Psoas muscle (tissue), 8 donors: Measurements from ENCODE around the gene PRMT5. TPM values are rescaled to one million over a fixed set of nuclear protein-coding genes. Genes with fewer than 3 reads are reported as not detected.

ENCODE experiments used
- ATAC-seq, 4 donors: fragments of 200-7000 bp; cut with Tn5 transposase; one replicate each; pipeline ENCODE4 v1.9.1; 2020; ENCODE audit warnings: moderate library complexity in 3 of 4, mild to moderate bottlenecking in 2 of 4
- DNase-seq, 2 donors: peaks; one replicate each; pipeline ENCODE4 v3.0.0-alpha.2; 2020
- H3K27ac ChIP-seq: fragments of 200-600 bp; one replicate; pipeline ENCODE4 v1.8.0; 2022
- H3K27me3 ChIP-seq, 3 donors: fragments of 200-600 bp in 1 of 3; one replicate each; pipeline versions ENCODE4 v1.6.1 to v1.8.0; 2013 to 2022; ENCODE audit warnings: low read length in 2 of 3, mild to moderate bottlenecking in 2 of 3, moderate library complexity in 1 of 3; ENCODE audit not compliant: insufficient read depth in 3 of 3
- H3K36me3 ChIP-seq, 2 donors: fragments of 200-600 bp in 1 of 2; one replicate each; pipeline versions ENCODE4 v1.6.1 to v1.8.0; 2013 to 2022; ENCODE audit warnings: low read depth in 1 of 2, mild to moderate bottlenecking in 1 of 2, moderate library complexity in 1 of 2; ENCODE audit not compliant: insufficient read depth in 1 of 2
- H3K4me1 ChIP-seq: fragments of 200-600 bp; one replicate; pipeline ENCODE4 v1.8.0; 2022
- H3K4me3 ChIP-seq: fragments of 200-600 bp; one replicate; pipeline ENCODE4 v1.8.0; 2022; ENCODE audit warnings: mild to moderate bottlenecking
- H3K9me3 ChIP-seq: fragments of 200-600 bp; one replicate; pipeline ENCODE4 v1.8.0; 2022
- WGBS, 3 donors: extraction: QIAGEN DNeasy Blood & Tissue Kit; methylation state at CpG; one replicate each; pipeline versions ENCODE4 v1.1.6 to v1.1.7; 2013; 5-methylcytosine and 5-hydroxymethylcytosine counted together
- intact Hi-C, 2 donors: fragments of 100-400 bp; cut with DNase I; formaldehyde crosslinking; loops; one replicate each; pipeline versions ENCODE4 v1.11.0 to v1.14.2; 2022
- polyA plus RNA-seq, 3 donors: library from polyadenylated mRNA; stranded (reverse); fragments of 200-250 nt; gene quantifications; one replicate each; pipeline ENCODE4 v1.2.3, GENCODE V29; 2013
- total RNA-seq, 4 donors: library from RNA; stranded (reverse); fragmentation: NEBNext Ultra II Directional in 2 of 4; extraction: Animal tissue kit (Norgen Biotek cat#: 25700) in 2 of 4; gene quantifications; one replicate each; pipeline versions ENCODE4 v1.2.1 to v1.2.4, GENCODE V29; 2021 to 2023
- TF ChIP-seq, protein P1 (sequence below): fragments of 200-600 bp; IDR thresholded peaks from one replicate; pipeline ENCODE4 v1.8.0; 2022; ENCODE audit warnings: antibody characterized with exemption
- donor health status: healthy with polysubstance abuse.
- donor health status: DM: no; HTN: no; CAD: no; lungs with moderate emphysema.
- donor health status: Bipolar disorder and iron deficiency.
- donor health status: healthy.
- donor health status: DM: yes; HTN: yes; CAD: no.
- donor health status: DM: no; HTN: no; CAD: no.
- donor health status: DM: no; HTN: no; CAD: no.
- donor health status: DM: yes; HTN: yes; CAD: no.

PRMT5 gene
- total and polyA plus RNA-seq, 7 donors = 45.3 to 99.5 (median 76.1) TPM

DNA sequence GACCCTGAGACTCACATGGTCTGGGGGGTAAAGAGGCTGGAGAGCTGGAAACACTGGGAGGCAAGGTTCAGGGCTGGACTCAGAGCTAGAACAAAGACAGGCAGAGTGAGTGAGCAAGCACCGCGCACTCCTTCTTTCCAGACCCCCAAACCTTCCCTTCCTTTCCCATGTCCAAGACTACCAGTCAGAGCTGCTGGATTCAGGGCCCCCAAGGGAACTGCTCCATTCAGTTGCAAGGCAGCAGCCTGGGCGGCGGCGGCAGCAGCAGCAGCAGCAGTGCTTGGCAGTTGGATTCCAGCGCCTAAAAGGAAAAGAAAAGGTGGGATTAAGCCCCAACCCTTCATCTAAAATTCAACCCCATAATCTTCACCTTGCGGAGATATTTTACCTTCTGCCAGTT is 27.4 kb downstream of the PRMT5 start:
- Histone ChIP-seq H3K4me3 (no peak overlapping the region), H3K9me3 (no peaks in the 10 kb centered on the region), H3K36me3 (peaks cover 13 to 69% of the 10 kb centered on the region in 2 donors), H3K4me1 (no peaks in the 10 kb centered on the region), H3K27ac (no peak overlapping the region), H3K27me3 (no peaks in the 10 kb centered on the region)
- TF ChIP-seq, protein P1, sequence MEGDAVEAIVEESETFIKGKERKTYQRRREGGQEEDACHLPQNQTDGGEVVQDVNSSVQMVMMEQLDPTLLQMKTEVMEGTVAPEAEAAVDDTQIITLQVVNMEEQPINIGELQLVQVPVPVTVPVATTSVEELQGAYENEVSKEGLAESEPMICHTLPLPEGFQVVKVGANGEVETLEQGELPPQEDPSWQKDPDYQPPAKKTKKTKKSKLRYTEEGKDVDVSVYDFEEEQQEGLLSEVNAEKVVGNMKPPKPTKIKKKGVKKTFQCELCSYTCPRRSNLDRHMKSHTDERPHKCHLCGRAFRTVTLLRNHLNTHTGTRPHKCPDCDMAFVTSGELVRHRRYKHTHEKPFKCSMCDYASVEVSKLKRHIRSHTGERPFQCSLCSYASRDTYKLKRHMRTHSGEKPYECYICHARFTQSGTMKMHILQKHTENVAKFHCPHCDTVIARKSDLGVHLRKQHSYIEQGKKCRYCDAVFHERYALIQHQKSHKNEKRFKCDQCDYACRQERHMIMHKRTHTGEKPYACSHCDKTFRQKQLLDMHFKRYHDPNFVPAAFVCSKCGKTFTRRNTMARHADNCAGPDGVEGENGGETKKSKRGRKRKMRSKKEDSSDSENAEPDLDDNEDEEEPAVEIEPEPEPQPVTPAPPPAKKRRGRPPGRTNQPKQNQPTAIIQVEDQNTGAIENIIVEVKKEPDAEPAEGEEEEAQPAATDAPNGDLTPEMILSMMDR = no peak
- intact Hi-C loops = loop anchor here in 1 of 2 donors (2.0 kb wide), 1 partner anchor 29 kb away; no protein-coding TSS in a partner anchor
- no peak for ATAC-seq
- DNase-seq = no peak
- WGBS, 3 donors = 91 to 95% (median 94%) methylated on average over 7 of the region's 7 CpGs

DNA sequence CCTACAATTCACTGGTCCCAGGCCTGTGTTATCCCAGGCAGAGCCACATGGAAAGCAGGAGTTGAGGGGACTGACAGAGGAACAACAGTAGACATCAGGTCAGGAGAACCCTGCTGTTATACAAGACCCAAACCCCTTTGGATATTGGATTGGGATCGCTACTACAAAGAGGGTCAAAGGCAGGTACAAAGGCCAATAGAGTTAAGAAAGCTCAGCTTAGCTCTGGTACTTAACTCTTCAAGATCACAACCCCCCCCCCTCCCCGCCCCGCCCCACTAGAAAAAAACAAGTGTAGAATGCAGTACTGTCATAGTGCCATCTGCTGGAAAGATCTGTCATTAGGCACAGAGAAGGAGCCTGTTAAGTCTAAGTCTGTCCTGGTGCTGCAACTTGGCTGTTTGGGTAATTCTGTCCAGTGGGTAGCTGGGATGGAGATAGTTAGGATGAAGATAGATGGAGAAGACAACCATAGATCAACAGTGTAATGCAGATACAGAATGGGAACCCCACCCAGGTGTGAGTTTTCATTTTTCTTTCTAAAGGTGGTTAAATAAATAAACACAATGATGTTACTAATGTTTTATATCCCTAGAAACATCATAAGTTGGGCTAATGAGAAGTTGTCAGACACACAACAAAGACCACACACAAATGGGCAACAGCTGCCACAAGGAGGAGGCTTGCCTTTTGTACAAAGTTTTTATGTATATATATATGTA is 28.9 kb downstream of the PRMT5 start:
- Histone ChIP-seq H3K4me3 (no peak overlapping the region), H3K4me1 (no peaks in the 10 kb centered on the region), H3K27me3 (no peaks in the 10 kb centered on the region), H3K27ac (no peak overlapping the region), H3K36me3 (peaks cover 13 to 53% of the 10 kb centered on the region in 2 donors), H3K9me3 (no peaks in the 10 kb centered on the region)
- WGBS, 3 donors = 38 to 59% (median 57%) methylated on average over 3 of the region's 3 CpGs
- TF ChIP-seq, protein P1 = peak; percentile 46
- DNase-seq = no peak
- intact Hi-C loops = loop anchor here in 1 of 2 donors (2.0 kb wide), 1 partner anchor 27 kb away; no protein-coding TSS in a partner anchor
- peak; percentile 58 to 79 (median 65) for ATAC-seq

DNA sequence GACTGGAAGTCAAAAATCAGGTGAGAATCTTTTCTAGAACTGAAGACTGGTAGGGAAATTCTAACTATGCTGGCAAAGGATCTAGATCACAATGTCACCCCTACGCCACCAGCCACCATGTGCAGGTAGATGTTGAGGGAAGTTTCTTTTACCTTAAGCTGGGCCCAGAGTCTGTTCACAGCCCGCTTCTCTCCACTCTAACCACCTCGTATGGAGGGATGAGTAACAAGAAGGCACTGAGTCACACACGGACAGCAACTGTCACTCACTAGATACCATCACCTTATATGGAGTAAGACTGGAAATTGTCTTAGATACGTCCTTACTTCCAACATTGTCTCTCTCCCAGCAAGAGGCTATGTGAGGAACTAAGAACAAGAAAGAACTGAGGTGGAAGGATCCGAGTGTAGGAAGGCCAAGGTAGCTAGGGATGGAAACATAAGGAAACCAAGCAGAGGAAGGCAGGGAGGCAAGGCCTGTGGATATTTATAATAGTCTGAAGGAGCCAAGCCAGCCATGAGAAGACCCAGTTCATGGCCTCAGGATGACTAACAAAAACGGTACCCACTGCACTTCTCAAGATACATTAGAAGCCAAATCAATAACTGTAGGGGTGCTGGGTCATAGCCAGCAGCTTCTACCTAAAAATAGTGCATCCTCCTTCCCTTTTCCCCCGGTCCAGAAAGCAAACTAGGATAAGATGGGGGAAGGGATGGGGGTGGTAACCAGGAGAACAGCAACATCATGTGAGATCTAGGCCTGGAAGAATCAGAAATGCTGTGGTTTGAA is 30.7 kb downstream of the PRMT5 start:
- 43 to 63% (median 53%) methylated on average over 8 of the region's 8 CpGs for WGBS, 3 donors
- intact Hi-C loops = no loop called here
- H3K4me3 ChIP-seq = no peak overlapping the region
- TF ChIP-seq, protein P1 = no peak
- H3K36me3 ChIP-seq = peaks cover 5 to 36% of the 10 kb centered on the region in 2 donors
- no peaks in the 10 kb centered on the region for H3K4me1 ChIP-seq
- no peak for DNase-seq
- peak; percentile 74 to 84 (median 84) for ATAC-seq
- no peaks in the 10 kb centered on the region for H3K9me3 ChIP-seq
- no peaks in the 10 kb centered on the region for H3K27me3 ChIP-seq
- H3K27ac ChIP-seq = peak overlapping the region; percentile 50

DNA sequence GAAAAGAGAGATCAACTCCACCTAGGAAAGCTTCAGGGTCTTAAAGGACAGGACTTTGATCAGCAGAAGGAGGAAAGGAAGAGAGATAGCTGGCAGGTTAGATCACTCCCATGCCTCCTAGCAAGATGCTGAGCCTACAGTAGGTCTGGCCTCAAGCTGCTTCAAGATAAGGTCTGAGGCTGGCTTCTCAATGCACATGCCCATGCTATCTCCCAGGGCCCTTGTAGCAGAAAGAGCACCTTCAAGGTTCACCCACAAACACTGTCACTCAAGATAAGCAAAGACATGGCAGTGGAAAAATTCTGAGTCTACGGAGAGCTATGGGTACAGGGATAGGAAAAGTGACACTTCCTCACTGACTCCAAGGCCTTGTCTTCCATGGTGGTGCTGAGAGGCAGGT is 31.8 kb downstream of the PRMT5 start:
- Histone ChIP-seq H3K9me3 (no peaks in the 10 kb centered on the region), H3K4me1 (no peaks in the 10 kb centered on the region), H3K27ac (no peak overlapping the region), H3K36me3 (peaks cover 5 to 24% of the 10 kb centered on the region in 2 donors), H3K4me3 (no peak overlapping the region), H3K27me3 (no peaks in the 10 kb centered on the region)
- DNase-seq = no peak
- intact Hi-C loops = no loop called here
- ATAC-seq = no peak
- WGBS, 3 donors = 88 to 95% (median 89%) methylated on average over 1 of the region's 1 CpG
- TF ChIP-seq, protein P1 = no peak
